ENCODE data around the gene CARM1.
A peak's percentile ranks its signal among the peaks of the same experiment; 100 is the strongest.
"Not testable (repeated sequence)": the region's sequence is repeated elsewhere in the genome, so short reads cannot be mapped to it uniquely, and the experiment has no call there.

CARM1 gene

GRCh38 chr19:10927730-10928562 lies 56.6 kb downstream of the CARM1 start:
- no peak for DNase-seq

DNA sequence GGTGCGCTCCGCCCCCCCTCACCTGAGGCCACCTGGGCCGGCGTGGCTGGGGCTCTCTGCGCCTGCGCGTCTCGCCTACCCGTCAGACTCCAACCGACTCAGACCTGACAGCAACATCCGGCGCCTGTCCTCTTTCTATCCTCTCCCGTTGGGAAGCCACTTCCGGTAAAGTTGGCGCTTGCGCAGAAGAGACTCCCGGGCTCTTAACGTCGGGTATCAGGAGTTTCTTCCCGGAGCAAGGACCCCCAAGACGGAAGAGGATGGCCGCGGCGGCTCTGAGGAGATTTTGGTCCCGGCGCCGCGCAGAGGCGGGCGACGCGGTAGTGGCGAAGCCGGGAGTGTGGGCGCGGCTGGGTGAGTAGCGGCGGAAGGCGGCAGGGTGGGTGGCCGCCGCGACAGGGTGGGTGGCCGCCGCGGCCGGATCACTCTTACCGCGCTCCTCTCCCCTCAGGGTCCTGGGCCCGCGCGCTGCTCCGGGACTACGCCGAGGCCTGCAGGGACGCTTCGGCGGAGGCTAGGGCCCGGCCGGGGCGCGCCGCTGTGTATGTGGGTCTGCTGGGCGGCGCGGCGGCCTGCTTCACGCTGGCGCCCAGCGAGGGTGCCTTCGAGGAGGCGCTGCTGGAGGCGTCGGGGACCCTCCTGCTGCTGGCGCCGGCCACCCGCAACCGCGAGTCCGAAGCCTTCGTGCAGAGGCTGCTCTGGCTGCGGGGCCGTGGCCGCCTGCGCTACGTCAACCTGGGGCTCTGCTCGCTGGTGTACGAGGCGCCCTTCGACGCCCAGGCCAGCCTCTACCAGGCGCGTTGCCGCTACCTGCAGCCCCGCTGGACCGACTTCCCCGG lies 57.4 kb downstream of the CARM1 start, which contains the start of the genes TIMM29 and YIPF2:
Gene TIMM29 (plus strand): TSS at position 249 of the 839 bp plus-strand sequence. CDS start 12 bp downstream, at position 261.
Gene YIPF2 (minus strand): TSS at position 77 of the 839 bp plus-strand sequence. CDS start 229 bp downstream, outside the sequence.
- peak; percentile 59 to 99 (median 93) for DNase-seq

- DNase-seq, result no peak
These were observed 58.0 kb downstream of the CARM1 start for GRCh38 chr19:10929402-10929794.

DNA sequence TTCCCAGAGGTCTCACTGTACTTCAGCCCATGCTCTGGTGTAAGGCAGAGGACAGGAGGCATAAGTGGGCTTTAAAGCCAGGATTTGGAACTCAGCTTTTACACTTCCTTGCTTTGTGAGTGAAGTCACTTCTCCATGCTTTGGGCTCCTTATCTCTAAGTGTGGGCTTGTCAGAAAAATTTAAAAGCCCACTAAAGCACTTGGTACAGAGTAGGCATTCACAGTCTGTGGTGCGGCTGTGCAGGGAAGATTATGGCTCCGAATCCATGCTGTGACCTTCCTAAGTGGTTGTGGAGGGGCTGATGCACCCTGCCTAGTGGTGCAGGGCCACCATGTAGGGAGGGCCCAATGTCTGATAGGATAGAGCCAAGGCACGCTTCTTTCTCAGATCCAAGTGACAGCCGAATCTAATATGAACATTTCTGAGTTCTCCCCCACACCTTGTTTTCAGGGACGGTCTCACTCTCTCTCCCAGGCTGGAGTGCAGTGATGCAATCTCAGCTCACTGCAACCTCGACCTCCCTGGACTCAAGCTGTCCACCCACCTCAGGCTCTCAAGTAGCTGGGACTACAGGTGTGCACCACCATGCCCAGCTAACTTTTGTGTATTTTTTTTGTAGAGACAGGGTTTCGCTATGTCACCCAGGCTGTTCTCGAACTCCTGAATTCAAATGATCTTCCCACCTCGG lies 64.2 kb downstream of the CARM1 start:
- DNase-seq, result no peak

DNA sequence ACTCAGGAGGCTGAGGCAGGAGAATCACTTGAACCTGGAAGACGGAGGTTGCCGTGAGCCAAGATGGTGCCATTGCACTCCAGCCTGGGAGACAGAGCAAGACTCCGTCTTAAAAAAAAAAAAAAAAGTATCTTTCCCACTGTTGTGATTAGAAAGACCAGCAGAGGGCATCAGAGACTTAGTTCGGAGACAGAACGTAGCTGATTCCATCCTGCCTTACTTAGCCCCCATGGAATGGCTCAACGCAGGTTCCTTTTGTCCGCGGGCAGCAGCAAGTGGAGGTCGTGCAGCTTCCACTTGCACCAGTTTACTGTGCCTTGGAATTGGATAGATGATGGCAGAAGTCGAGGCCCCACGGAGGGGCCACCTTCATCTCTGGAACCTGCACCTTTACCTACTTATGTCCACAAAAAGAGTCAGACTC lies 65.3 kb downstream of the CARM1 start:
- peak in 18 of 51 donors; percentile 3 to 61 (median 17) for DNase-seq

- DNase-seq, result not testable (repeated sequence)
These were observed 70.3 kb downstream of the CARM1 start for GRCh38 chr19:10941649-10942048.

DNA sequence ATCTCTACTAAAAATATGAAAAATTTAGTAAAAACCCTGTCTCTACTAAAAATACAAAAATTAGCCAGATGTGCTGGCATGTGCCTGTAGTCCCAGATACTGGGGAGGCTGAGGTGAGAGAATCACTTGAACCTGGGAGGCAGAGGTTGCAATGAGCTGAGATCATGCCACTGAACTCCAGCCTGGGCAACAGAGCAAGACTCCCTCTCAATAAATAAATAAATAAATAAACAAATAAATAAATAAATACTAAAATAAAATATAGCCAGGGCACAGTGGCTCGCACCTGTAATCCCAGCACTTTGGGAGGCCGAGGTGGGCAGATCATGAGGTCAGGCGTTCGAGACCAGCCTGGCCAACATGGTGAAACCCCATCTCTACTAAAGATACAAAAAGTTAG lies 72.1 kb downstream of the CARM1 start:
- not testable (repeated sequence) for DNase-seq

GRCh38 chr19:10945264-10945663 lies 73.9 kb downstream of the CARM1 start:
- no peak for DNase-seq

DNA sequence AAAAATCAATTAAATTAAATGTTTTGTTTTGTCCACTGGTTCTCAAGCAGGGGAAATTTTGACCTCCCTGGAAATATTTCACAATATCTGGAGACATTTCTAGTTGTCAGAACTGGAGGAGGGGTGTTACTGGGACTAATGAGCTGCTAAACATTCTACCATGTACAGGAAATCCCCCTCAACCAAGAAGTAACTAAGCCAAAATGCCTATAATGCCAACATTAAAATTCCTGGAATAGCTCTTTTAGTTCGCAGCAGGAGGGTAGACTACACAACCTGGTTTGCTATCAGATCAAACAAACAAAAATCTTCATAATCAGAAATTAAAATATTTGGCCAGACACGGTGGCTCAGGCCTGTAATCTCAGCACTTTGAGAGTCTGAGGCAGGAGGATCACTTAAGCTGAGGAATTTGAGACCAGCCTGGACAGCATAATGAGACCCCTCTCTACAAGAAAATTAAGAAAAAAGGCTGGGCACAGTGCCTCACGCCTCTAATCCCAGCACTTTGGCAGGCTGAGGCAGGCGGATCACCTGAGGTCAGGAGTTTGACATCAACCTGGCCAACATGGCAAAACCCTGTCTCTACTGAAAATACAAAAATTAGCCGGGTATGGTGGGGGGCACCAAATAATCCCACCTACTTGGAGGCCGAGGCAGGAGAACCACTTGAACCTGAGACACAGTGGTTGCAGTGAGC lies 75.8 kb downstream of the CARM1 start:
- DNase-seq, result no peak

DNA sequence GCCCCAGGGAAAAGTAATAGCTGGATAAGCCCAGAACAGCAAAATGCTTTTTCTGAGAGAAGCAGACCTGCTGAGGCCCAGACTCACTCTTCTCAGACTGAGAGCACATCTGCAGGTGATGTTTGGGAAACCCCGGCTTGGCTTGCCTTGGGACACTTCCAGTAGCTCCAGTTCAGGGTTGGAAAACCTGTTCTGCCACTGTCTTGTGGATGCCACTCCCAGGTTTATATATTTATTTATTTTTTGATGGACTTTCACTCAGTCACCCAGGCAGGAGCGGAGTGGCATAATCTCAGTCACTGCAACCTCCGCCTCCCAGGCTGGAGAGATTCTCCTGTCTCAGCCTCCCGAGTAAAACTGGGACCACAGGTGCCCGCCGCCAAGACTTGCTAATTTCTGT lies 81.5 kb downstream of the CARM1 start:
- no peak for DNase-seq

GRCh38 chr19:10959277-10959968 lies 88.1 kb downstream of the CARM1 start:
- not testable (repeated sequence) for DNase-seq

GRCh38 chr19:10960314-10961072 lies 89.1 kb downstream of the CARM1 start, which contains the start of gene SMARCA4:
TSS of gene SMARCA4 (plus strand) at chr19:10961030. CDS start at chr19:10984152, 23,122 bp downstream.
- peak; percentile 52 to 98 (median 90) for DNase-seq

- DNase-seq, result peak in 38 of 51 donors; percentile 27 to 86 (median 66)
These were observed 89.9 kb downstream of the CARM1 start for GRCh38 chr19:10961073-10961860.

DNA sequence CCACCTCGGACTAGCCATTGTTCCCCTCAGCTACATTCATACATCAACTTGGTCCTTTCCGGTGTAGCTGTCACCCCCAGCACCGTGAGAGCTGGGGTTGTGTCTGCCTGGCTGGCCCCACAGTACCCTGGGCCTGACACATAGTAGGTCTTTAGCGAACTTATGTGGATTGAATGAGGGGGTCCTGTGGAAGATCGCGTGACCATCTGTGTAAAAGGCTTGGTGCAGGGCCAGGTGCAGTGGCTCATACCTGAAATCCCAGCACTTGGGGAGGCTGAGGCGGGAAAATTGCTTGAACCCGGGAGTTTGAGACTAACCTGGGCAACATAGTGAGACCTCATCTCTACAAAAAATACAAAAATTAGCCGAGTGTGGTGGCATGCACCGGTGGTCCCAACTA lies 91.5 kb downstream of the CARM1 start:
- DNase-seq, result no peak

DNA sequence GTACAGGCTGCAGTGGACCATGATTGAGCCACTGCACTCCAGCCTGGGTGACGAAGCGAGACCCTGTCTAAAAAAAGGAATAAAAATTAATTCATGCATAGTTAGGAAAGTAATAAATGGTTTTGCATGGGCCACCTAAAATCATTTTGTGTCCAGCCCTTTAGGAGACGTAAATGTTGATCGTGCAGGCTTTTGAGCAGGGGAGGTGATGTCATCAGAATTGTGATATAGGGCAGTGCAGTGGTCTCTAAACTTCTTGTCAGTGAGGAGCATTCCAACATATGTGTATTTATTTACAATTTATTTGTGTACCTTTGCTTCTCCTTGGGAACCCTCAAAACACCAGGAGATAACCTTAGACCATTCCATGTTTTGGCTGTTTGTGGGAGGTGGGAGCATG lies 92.5 kb downstream of the CARM1 start:
- no peak for DNase-seq

GRCh38 chr19:10964903-10965302 lies 93.5 kb downstream of the CARM1 start:
- DNase-seq, result no peak

GRCh38 chr19:10965398-10965797 lies 94.0 kb downstream of the CARM1 start:
- DNase-seq, result no peak

DNA sequence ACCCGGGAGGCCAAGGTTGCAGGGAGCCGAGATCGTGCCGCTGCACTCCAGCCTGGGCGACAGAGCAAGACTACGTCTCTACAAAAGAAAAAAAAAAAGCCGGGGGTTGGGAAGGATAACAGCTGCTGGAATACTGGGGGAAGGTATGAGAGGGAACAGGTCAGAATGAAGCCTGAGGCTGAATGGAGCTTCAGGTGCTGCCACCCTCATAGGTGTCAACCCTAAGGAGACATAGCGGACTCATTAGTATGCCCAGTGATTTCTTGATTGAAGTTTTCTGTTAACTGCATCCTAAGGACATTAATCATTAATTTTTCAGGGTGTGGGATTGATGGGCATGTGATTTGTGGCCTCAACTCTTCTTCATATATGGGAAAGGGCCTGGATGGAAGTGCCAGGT lies 95.5 kb downstream of the CARM1 start:
- DNase-seq, result no peak
